Thoracic aorta (tissue), 2 donors: Measurements from ENCODE around the gene DEFB118. TPM values are rescaled to one million over a fixed set of nuclear protein-coding genes. Genes with fewer than 3 reads are reported as not detected.
"Not testable (repeated sequence)": the region's sequence is repeated elsewhere in the genome, so short reads cannot be mapped to it uniquely, and the experiment has no call there.

Experiments used
- ATAC-seq: fragments of 150-250 bp; one replicate; pipeline ENCODE4 v1.8.0; 2017; ENCODE audit warnings: low read depth; ENCODE audit not compliant: insufficient number of reproducible peaks, low FRiP score
- DNase-seq: peaks from one replicate; pipeline ENCODE4 v3.0.0-alpha.2; 2020; ENCODE audit warnings: low spot score
- H3K27ac ChIP-seq, 2 donors: fragments of 200-600 bp; sonication (generic); 1 replicate in 1 of 2; 2 replicates in 1 of 2; pipeline ENCODE4 v1.5.1; 2016; ENCODE audit warnings: mild to moderate bottlenecking in 2 of 2, moderate library complexity in 2 of 2
- H3K27me3 ChIP-seq: fragments of 200-600 bp; sonication (generic); replicated peaks from 2 replicates; pipeline ENCODE4 v1.6.0; 2016; ENCODE audit warnings: mild to moderate bottlenecking; ENCODE audit not compliant: insufficient read depth
- H3K36me3 ChIP-seq: fragments of 200-600 bp; sonication (generic); one replicate; pipeline ENCODE4 v1.5.1; 2016
- H3K4me1 ChIP-seq, 2 donors: fragments of 200-600 bp; sonication (generic); 1 replicate in 1 of 2; 2 replicates in 1 of 2; pipeline versions ENCODE4 v1.5.1 to v1.6.0; 2016; ENCODE audit warnings: low read depth in 2 of 2, mild to moderate bottlenecking in 1 of 2; ENCODE audit not compliant: control insufficient read depth in 1 of 2
- H3K4me3 ChIP-seq: fragments of 200-600 bp; sonication (generic); 2 replicates; pipeline ENCODE4 v1.5.1; 2016; ENCODE audit warnings: mild to moderate bottlenecking
- H3K9me3 ChIP-seq: fragments of 200-600 bp; sonication (generic); 2 replicates; pipeline ENCODE4 v1.5.1; 2016
- total RNA-seq, 2 donors: library from RNA; depleted of rRNA; stranded (reverse); fragments of >200 nt; gene quantifications; one replicate each; pipeline versions ENCODE4 v1.1.0 to v1.2.3, GENCODE V29; 2016
- TF ChIP-seq, protein P1 (sequence below): fragments of 200-600 bp; sonication (generic); IDR thresholded peaks from one replicate; pipeline ENCODE4 v1.5.1; 2019; ENCODE audit warnings: antibody characterized with exemption

DEFB118 gene
- total RNA-seq, 2 donors from 2014 or later: not detected

DNA sequence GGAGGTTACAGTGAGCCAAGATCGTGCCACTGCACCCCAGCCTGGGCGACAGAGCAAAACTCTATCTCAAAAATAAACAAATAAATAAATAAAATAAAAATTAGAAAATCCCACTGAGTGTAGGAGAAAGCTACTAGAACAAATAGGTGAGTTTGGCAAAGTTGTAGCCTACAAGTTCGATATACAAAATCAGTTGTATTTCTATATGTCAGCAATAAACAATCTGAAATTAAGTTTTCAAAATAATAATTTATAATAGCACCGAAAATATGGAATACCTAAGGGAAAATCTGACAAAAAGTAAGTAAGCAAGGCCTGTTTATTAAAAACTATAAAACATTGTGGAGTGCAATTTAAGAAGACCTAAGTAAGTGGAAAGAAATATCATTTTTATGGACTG, 5.1 kb upstream of the DEFB118 start:
- no peak for ATAC-seq
- no peaks in the 10 kb centered on the region for H3K9me3 ChIP-seq
- TF ChIP-seq, protein P1, sequence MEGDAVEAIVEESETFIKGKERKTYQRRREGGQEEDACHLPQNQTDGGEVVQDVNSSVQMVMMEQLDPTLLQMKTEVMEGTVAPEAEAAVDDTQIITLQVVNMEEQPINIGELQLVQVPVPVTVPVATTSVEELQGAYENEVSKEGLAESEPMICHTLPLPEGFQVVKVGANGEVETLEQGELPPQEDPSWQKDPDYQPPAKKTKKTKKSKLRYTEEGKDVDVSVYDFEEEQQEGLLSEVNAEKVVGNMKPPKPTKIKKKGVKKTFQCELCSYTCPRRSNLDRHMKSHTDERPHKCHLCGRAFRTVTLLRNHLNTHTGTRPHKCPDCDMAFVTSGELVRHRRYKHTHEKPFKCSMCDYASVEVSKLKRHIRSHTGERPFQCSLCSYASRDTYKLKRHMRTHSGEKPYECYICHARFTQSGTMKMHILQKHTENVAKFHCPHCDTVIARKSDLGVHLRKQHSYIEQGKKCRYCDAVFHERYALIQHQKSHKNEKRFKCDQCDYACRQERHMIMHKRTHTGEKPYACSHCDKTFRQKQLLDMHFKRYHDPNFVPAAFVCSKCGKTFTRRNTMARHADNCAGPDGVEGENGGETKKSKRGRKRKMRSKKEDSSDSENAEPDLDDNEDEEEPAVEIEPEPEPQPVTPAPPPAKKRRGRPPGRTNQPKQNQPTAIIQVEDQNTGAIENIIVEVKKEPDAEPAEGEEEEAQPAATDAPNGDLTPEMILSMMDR: no peak

DNA sequence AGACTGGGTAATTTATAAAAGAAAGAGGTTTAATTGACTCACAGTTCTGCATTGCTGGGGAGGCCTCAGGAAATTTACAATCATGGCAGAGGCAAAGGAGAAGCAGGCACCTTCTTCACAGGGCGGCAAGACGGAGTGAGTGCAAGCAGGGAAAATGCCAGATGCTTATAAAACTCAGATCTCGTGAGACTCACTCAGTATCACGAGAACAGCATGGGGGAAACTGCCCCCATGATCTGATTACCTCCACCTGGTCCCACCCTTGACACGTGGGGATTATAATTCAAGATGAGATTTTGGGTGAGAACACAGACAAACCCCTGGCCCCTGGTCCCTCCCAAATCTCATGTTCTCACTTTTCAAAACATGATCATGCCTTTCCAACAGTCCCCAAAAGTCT, 4.1 kb upstream of the DEFB118 start:
- not testable (repeated sequence) for H3K4me1 ChIP-seq, H3K27ac ChIP-seq, H3K9me3 ChIP-seq, H3K27me3 ChIP-seq, DNase-seq, H3K36me3 ChIP-seq, ATAC-seq, H3K4me3 ChIP-seq

More for the DNA sequence above, 5.1 kb upstream of the DEFB118 start:
- Histone ChIP-seq H3K36me3 (no peaks in the 10 kb centered on the region), H3K27me3 (no peaks in the 10 kb centered on the region), H3K4me3 (no peak overlapping the region), H3K4me1 (no peaks in the 10 kb centered on the region), H3K27ac (no peak overlapping the region)
- no peak for DNase-seq

DNA sequence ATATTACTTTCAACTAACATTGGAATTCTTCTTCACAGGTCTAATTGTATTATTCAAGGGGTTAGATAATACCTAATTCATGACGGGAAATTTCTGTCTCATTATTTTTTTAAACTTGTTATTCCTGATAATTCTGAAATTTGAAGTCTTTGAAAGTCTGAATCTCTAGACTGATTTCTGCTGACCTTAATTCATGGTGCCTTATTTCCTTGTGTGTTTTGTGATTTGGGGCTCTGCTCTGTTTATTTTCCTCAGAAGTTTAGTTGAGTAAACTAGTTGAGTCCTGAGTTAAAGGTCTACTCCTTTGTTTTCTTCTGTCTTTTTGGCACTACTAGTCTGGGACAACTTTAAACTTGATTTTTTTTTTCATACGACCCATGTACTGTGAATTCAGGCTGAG, 5.9 kb downstream of the DEFB118 start:
- TF ChIP-seq, protein P1: no peak

DNA sequence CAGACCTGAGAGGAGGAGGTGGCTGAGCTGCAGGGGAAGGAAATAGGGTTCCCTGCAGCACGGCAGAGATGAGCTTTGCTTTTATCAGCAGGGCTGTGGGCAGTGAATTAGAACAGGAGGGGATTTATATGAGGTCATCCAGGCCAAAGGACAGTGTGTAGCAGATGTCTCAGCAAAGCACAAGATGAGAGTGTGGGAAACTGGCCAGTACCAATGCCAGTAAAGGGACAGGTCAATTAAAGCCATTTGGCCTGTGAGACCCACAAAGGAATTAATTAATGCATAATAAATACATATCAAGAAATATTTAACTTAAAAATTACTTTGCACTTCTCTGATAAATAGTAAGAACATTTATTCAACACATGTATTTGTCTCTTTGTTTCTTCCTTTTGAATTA, 22.1 kb downstream of the DEFB118 start, which contains the start of gene DEFB119:
Gene DEFB119 (minus strand): TSS at position 101 of the 400 bp plus-strand sequence. CDS start 107 bp downstream, outside the sequence.
- no peak for DNase-seq
- Histone ChIP-seq H3K4me3 (no peak within 1 kb of the TSS), H3K4me1 (no peaks in the 10 kb centered on the region), H3K9me3 (no peaks in the 10 kb centered on the region), H3K27ac (no peak within 1 kb of the TSS), H3K36me3 (no peaks in the 10 kb centered on the region), H3K27me3 (no peaks in the 10 kb centered on the region)
- TF ChIP-seq, protein P1: no peak
- no peak for ATAC-seq

More for the DNA sequence above, 5.9 kb downstream of the DEFB118 start:
- Histone ChIP-seq H3K4me1 (no peaks in the 10 kb centered on the region), H3K27ac (no peak overlapping the region), H3K27me3 (no peaks in the 10 kb centered on the region), H3K36me3 (no peaks in the 10 kb centered on the region), H3K9me3 (peaks cover 6% of the 10 kb centered on the region), H3K4me3 (no peak overlapping the region)
- ATAC-seq (no peak), DNase-seq (no peak)

DNA sequence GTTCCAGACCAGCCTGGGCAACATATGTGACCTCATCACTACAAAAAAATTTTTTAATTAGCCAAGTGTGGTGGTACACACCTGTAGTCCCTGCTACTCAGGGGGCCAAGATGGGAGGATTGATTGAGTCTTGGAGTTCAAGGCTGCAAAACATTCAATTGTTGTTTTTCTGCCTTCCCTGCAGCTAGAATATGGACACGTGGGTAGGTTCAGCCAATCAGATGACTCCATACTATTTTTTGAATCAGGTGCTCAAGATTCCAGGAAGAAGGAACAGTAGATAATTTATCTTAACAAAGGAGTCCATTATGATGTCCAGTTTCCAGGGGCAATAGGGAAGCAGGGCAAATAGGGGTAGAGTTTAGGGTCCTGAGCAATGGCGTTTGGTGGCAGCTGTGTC, 24.4 kb downstream of the DEFB118 start:
- H3K36me3 ChIP-seq: no peaks in the 10 kb centered on the region
- ATAC-seq: no peak
- no peak overlapping the region for H3K27ac ChIP-seq
- no peaks in the 10 kb centered on the region for H3K4me1 ChIP-seq
- no peaks in the 10 kb centered on the region for H3K27me3 ChIP-seq
- H3K9me3 ChIP-seq: no peaks in the 10 kb centered on the region
- DNase-seq: no peak
- TF ChIP-seq, protein P1: no peak
- no peak overlapping the region for H3K4me3 ChIP-seq

DNA sequence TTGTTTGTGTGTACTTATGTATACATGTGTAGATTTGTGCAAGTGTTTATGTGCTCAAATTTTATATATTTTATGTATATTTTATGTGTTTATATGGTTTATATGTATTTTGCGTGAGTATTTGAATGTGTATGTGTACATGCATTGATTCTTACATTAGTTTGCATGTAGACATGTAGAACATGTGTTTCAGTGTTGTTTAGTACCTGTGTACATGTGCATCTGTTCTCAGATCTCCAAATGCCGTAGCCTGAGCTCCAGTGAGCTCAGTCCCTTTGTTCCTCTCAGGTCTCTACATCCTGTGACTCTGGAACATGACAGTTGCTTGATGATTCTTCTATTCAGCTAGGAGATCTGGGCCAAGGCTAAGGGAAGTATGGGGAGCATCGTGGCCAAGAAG, 26.5 kb downstream of the DEFB118 start:
- TF ChIP-seq, protein P1: no peak
- no peaks in the 10 kb centered on the region for H3K4me1 ChIP-seq
- H3K9me3 ChIP-seq: no peaks in the 10 kb centered on the region
- H3K36me3 ChIP-seq: no peaks in the 10 kb centered on the region
- H3K4me3 ChIP-seq: no peak overlapping the region
- no peak overlapping the region for H3K27ac ChIP-seq
- DNase-seq (no peak), ATAC-seq (no peak)
- no peaks in the 10 kb centered on the region for H3K27me3 ChIP-seq
